GM19351 (cell line): ENCODE measurements around the gene GINS2.

Experiments used
- ATAC-seq: cut with Tn5 transposase; IDR thresholded peaks from one replicate; pipeline ENCODE4 v1.9.1; 2021; ENCODE audit warnings: mild to moderate bottlenecking, moderate library complexity; ENCODE audit not compliant: unreplicated experiment

Gene GINS2

DNA sequence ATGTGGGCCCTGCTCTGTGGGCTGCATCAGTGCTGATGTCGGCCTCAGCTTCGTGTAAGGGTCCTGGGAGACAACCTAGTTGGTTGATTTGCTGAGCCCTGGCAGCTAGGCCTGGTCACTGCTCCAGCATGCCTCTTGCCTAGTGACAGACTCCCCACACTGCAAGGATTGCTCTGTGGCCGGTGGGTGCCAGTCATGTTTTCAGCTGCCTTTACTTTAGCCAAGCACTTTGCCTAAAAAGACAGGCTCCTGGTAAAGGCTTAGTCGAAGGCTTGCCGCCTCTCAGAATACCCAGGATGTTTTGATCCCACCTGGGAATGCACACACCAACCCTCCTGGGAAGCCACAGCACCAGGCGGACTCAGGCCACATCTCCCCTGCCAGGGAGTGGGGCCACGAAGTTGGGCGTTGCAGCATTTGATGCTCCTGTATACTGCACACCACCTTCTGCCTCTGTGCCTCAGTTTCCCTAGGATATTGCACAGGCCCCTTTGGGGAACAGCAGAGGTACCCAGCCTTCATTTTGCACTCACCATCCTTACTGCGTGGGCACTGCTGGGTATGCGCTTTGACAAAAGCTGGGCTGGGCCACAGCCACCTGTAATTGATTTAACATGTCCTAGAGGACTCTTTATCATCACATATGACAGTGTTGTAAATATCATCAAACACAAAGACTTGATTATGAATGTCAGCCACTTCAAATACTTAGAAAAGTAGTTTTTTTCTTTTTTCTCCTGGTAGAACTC, 19.9 kb downstream of the GINS2 start:
- ATAC-seq = no peak

- no peak for ATAC-seq
Measured at GRCh38 chr16:85667841-85668413, 20.8 kb downstream of the GINS2 start.

GRCh38 chr16:85667261-85667660, 21.5 kb downstream of the GINS2 start:
- no peak for ATAC-seq

- ATAC-seq = no peak
Measured at GRCh38 chr16:85665929-85666328, 22.8 kb downstream of the GINS2 start.

DNA sequence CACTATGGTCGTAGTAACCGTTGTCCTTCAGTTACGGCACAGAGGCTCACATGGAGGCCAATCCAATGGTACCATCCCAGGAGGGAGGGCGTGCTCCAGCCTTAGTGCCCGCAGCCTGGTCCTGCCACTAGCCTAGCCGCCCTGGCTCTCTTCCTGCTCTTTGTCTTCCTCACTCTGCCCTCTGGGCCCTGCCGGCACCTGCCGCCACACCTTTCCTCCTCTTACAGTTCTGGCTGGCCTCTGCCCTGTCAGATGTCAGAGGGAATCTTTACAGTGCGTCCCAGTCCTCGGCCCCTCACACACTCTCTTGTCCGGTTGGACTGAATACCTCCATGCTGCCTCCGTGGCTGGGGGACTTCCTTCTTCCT, 23.4 kb downstream of the GINS2 start:
- no peak for ATAC-seq

DNA sequence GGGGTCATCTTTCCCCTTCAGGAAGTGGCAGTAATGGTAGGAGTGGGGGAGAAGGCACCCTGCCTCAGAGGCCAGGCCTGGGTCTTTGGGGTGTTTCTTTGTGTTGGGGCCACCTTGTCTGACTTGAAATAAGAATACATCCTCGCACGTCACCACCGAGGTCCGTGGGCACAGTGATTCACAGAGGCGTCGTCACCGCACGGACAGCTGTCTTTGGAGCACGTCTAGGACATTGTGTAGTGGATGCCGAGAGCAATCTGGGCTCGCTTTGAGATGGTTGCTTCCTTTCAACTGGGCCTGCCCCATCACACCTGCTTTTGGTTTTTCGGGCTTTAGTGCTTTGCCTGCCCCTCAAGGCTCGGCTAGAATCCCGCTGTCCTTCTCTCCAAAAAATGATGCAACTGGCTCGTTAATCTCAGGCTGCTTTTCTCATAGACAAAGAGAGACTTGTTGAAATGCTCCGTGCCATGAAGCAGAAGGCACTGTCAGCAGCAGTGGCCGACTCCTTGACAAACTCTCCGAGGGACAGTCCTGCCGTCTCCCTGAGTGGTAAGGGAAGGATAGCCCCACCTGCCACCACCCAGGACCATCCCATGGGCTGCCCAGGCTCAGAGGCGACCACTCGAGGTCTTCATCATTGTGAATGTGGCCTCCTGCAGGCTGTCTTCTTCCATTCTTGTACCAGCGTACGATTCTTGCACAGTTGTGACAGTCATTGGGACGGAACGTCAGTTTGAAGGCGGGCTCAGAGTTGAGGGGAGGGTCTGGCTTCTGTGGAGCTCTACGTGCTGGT, 24.0 kb downstream of the GINS2 start:
- ATAC-seq = no peak

DNA sequence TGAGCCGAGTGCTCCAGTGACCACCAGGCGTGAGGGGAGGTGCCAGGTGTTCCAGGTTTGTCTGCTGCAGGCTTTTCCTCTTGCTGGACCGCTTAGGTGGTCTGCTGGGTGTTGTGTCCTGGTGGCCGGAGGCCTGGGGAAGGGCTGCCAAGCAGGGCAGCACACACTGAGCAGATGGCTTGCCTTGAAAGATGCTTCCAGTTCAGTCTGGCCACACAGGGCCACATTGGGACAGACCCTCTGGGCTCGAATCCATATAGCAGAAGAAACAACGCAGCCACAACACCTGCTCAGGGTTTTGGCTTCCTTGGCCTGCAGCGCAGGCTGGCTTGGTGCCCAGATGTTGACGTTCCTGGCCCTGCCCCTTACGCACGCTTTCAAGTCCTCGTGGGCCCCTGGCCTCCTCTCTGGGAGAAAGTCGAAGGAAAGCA, 24.8 kb downstream of the GINS2 start:
- ATAC-seq = no peak

DNA sequence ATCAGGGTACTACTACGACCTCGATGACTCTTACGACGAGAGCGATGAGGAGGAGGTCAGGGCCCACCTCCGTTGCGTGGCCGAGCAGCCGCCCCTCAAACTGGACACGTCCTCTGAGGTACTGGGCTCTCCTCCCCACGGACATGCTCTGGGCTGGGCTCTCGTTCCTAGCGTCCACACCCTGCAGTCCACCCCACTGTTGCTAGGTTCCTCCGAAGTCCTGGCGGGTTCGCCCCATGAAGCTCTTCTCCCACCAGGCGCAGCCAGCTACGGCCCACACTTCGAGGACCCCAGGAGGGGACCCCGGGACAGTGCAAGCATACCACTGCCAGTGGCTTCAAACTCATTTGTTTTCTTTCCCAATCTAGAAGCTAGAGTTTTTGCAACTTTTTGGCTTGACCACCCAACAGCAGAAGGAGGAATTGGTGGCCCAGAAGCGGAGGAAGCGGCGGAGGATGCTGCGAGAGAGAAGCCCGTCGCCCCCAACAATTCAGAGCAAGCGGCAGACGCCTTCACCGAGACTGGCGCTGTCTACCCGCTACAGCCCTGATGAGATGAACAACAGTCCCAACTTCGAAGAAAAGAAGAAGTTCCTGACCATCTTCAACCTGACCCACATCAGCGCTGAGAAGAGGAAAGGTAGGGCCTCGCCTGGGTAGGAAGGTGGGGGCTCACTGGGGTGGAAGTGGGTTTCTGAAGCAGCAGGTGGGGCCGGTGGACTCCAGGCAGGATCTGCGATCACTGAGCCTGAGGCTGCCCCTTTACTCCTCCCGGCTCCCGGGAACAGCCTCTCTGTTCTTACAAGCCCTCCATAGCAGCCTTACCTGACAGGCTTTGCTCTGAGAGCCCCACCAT, 25.6 kb downstream of the GINS2 start:
- no peak for ATAC-seq

- no peak for ATAC-seq
Measured at GRCh38 chr16:85662482-85662812, 26.3 kb downstream of the GINS2 start.

- ATAC-seq = no peak
Measured at GRCh38 chr16:85661740-85662481, 26.8 kb downstream of the GINS2 start.

DNA sequence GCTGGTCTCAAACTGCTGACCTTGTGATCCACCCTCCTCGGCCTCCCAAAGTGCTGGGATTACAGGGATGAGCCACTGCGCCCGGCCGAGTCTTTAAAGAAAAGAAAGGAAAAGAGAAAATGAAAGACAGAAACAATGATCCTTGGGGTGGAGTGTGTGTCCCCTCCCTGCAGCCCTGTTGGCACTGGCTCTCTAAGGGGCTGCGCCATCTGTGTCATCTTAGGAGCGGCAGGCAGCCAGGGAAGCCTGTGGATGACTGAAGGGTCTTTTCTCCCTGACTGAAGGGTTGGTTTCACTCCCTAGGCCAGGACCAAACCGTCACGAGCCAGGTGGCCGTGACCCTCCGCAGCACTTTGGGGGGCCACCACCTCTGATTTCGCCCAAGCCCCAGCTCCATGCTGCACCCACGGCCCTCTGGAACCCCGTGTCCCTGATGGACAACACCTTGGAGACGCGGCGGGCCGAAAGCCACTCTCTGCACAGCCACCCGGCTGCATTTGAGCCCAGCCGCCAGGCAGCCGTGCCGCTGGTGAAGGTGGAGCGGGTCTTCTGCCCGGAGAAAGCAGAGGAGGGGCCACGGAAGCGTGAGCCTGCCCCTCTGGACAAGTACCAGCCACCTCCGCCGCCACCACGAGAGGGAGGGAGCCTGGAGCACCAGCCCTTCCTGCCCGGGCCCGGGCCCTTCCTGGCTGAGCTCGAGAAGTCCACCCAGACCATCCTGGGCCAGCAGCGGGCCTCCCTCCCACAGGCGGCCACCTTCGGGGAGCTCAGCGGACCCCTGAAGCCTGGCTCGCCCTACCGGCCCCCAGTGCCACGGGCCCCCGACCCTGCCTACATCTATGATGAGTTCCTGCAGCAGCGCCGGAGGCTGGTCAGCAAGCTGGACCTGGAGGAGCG, 27.7 kb downstream of the GINS2 start:
- no peak for ATAC-seq

DNA sequence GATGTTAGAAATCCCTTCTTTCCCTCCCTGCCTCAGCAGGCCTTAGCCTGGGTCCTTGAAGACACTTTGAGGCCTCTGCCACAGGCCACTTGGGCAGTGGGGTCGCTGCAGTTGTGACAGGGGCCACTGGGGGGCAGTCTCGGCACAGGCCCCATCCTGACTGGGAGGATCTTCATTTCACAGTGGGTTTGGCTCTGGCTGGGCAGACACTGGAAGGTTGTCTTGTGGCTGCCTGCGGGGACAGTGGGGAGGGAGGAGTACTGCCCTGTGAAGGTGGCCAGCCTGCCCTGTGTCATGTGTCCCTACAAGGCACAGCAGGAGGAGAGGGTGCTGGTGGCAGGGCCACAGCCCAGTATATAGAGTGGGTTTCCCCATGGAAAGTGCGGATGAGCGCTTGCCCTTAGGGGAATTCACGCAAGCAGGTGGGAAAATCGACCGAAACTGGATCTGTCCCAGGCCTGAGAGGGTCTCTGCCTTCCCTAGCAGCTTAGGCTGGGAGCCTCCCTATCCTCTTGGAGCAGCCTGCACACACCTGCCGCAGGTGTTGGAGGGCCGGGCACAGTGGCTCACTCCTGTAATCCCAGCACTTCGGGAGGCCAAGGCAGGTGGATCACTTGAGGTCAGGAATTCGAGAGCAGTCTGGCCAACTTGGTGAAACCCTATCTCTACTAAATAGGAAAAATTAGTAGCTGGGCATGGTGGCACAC, 28.8 kb downstream of the GINS2 start:
- ATAC-seq = no peak

GRCh38 chr16:85659336-85659735, 29.4 kb downstream of the GINS2 start:
- ATAC-seq = no peak

GRCh38 chr16:85658504-85659326, 30.0 kb downstream of the GINS2 start:
- ATAC-seq = no peak

- no peak for ATAC-seq
Measured at GRCh38 chr16:85657996-85658395, 30.8 kb downstream of the GINS2 start.

DNA sequence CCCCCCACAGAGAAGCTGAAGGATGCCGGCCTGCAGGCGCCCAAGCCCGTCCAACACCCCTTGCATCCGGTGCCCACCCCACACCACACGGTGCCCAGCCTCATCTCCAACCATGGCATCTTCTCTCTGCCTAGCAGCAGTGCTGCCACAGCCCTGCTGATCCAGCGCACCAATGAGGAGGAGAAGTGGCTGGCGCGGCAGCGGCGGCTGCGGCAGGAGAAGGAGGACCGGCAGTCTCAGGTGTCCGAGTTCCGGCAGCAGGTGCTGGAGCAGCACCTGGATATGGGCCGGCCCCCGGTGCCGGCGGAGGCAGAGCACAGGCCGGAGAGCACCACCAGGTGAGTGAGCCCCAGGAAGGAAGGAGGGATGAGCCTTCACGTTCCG, 31.5 kb downstream of the GINS2 start:
- no peak for ATAC-seq

DNA sequence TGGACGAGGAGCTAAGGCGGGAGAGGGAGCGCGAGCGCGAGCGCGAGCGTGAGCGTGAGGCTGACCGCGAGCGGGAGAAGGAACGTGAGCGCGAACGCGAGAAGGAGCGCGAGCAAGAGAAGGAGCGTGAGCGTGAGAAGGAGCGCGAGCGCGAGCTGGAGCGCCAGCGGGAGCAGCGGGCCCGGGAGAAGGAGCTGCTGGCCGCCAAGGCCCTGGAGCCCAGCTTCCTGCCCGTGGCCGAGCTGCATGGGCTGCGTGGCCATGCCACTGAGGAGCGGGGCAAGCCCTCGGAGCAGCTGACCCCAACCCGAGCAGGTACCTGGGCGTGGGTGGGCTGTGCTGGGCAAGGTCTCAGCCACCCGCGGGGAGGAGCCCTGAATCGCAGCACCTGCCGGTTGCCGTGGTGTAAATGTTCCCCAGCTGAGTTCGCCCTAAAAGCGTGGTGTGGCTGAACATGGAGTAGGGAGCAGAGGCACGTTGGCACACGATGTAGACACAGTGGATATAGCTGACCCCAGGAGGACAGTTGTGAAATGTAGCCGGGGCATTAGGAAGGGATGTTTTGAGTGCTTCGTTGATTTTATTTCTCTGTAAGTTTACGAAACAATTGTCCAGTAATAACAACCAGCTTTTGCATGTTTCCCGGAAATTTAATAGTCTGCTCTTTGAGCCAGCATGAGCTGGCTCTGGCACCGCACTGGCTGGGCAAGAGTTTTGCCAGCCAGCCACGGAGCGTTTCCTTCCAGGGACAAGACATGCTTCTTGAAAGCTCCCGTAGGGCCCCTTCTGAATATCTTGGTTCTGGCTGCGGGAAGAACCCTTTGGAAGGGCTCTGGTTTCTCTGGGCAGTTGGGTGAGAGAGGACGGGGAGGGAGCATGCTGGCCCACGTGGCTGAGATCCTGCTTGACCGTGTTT, 32.1 kb downstream of the GINS2 start:
- ATAC-seq = no peak
